ENCODE results near the gene RUNX3. TPM values are rescaled to one million over a fixed set of nuclear protein-coding genes. Genes with fewer than 3 reads are reported as not detected.

The RUNX3 gene
- total RNA-seq, 2 experiments from 2014 or later, result 180 to 183 TPM

GRCh38 chr1:24855474-24855873, 74.6 kb downstream of the RUNX3 start:
- Mint-ChIP-seq H3K4me1 (ENCODE audit: low read depth) (peaks cover 5% of the 10 kb centered on the region), H3K4me3 (no peak overlapping the region), H3K36me3 (ENCODE audit: low read depth) (no peaks in the 10 kb centered on the region), H3K27me3 (no peaks in the 10 kb centered on the region), H3K9me3 (no peaks in the 10 kb centered on the region), H3K27ac (no peak overlapping the region)
- intact Hi-C loops (cut with micrococcal nuclease), result loop anchor here (10.0 kb wide), 1 partner anchor 179 kb away; no protein-coding TSS in a partner anchor
- ATAC-seq (no peak), DNase-seq (no peak)
- ChIA-PET CTCF (interaction anchor here (0.9 to 1.4 kb wide), 3 partner anchors 42 to 350 kb away, joined by 3 to 4 read pairs (median 4); no protein-coding TSS in a partner anchor), POLR2A (no interaction called here)
- TF ChIP-seq CTCF (IDR thresholded peaks at IDR 0.05), result no peak

- Mint-ChIP-seq H3K9me3 (no peaks in the 10 kb centered on the region), H3K36me3 (ENCODE audit: low read depth) (no peaks in the 10 kb centered on the region), H3K4me1 (ENCODE audit: low read depth) (peaks cover 11% of the 10 kb centered on the region), H3K27me3 (no peaks in the 10 kb centered on the region), H3K4me3 (no peak overlapping the region), H3K27ac (no peak overlapping the region)
- no peak for TF ChIP-seq CTCF (IDR thresholded peaks at IDR 0.05)
- CTCF ChIA-PET, result interaction anchor here (0.6 to 1.6 kb wide), 3 partner anchors 23 to 43 kb away, joined by 3 read pairs; no protein-coding TSS in a partner anchor
- ATAC-seq, result no peak
- intact Hi-C loops (cut with micrococcal nuclease), result loop anchor here (10.0 kb wide), 1 partner anchor 181 kb away; no protein-coding TSS in a partner anchor
- DNase-seq, result no peak
- POLR2A ChIA-PET, result no interaction called here
Observed at GRCh38 chr1:24853649-24854048, 76.4 kb downstream of the RUNX3 start.

- no peak for TF ChIP-seq CTCF (IDR thresholded peaks at IDR 0.05)
- Mint-ChIP-seq H3K36me3 (ENCODE audit: low read depth) (no peaks in the 10 kb centered on the region), H3K27me3 (no peaks in the 10 kb centered on the region), H3K9me3 (no peaks in the 10 kb centered on the region), H3K4me1 (ENCODE audit: low read depth) (peaks cover 7% of the 10 kb centered on the region), H3K27ac (no peak overlapping the region), H3K4me3 (no peak overlapping the region)
- ChIA-PET POLR2A (interaction anchor here (1.4 kb wide), 1 partner anchor 48 kb away, joined by 3 read pairs; no protein-coding TSS in a partner anchor), CTCF (interaction anchor here (0.7 to 6.0 kb wide), 11 partner anchors 32 to 355 kb away, joined by 3 to 73 read pairs (median 4); no protein-coding TSS in a partner anchor)
- no peak for ATAC-seq
- intact Hi-C loops (cut with micrococcal nuclease), result loop anchor here (10.0 kb wide), 1 partner anchor 184 kb away; no protein-coding TSS in a partner anchor
- DNase-seq, result no peak
Observed at GRCh38 chr1:24850328-24850920, 79.7 kb downstream of the RUNX3 start.

GRCh38 chr1:24849672-24850295, 80.3 kb downstream of the RUNX3 start:
- ATAC-seq (no peak), DNase-seq (peak; percentile 48)
- Mint-ChIP-seq H3K27me3 (no peaks in the 10 kb centered on the region), H3K4me3 (no peak overlapping the region), H3K36me3 (ENCODE audit: low read depth) (no peaks in the 10 kb centered on the region), H3K9me3 (no peaks in the 10 kb centered on the region), H3K27ac (no peak overlapping the region), H3K4me1 (ENCODE audit: low read depth) (peaks cover 7% of the 10 kb centered on the region)
- TF ChIP-seq CTCF (IDR thresholded peaks at IDR 0.05), result no peak
- intact Hi-C loops (cut with micrococcal nuclease), result loop anchor here (5.0 to 10.0 kb wide), 4 partner anchors 45 to 353 kb away; no protein-coding TSS in a partner anchor
- ChIA-PET POLR2A (no interaction called here), CTCF (interaction anchor here (0.7 to 6.0 kb wide), 15 partner anchors 20 to 355 kb away, joined by 3 to 73 read pairs (median 4); no protein-coding TSS in a partner anchor)

Small RNA genes lying within 50 kb of the gene (microRNA-seq; reads per million reads assigned to microRNA genes)
- gene MIR6731 (ENCODE audit: borderline microRNAs expressed, borderline replicate concordance), result 7.6 reads per million, percentile 27 among the genes with 10 or more reads in this experiment

Other genes with a start within 250 kb of the RUNX3 start
- 10 to 100 TPM; 19.7 to 21.8 TPM for gene CLIC4, start 184.8 kb downstream of the RUNX3 start, total RNA-seq